Panc1 (cell line): ENCODE data around the gene RASGRF2. TPM values are rescaled to one million over a fixed set of nuclear protein-coding genes. Genes with fewer than 3 reads are reported as not detected.
A peak's percentile ranks its signal among the peaks of the same experiment; 100 is the strongest.

Experiments
- ATAC-seq: fragments of 200-7000 bp; cut with Tn5 transposase; 2 replicates; pipeline ENCODE4 v1.9.1; 2020; ENCODE audit warnings: mild to moderate bottlenecking, moderate library complexity
- BruUV-seq: library from RNA; stranded (reverse); fragments of 400-500 nt; replicated peaks from 2 replicates; lab custom pipeline; 2021; lab: Mats Ljungman, UMichigan
- CTCF ChIA-PET: fragments of 300-600 bp; sonication (Branson Sonifier 250); formaldehyde crosslinking; loops from one replicate; lab custom pipeline; 2022; ENCODE audit warnings: antibody characterized with exemption; lab: Charles Lee
- POLR2A ChIA-PET: fragments of 300-600 bp; sonication (Branson Sonifier 250); formaldehyde crosslinking; loops from one replicate; lab custom pipeline; 2022; ENCODE audit warnings: antibody characterized with exemption; lab: Charles Lee
- DNase-seq: peaks from one replicate; pipeline ENCODE4 v3.0.0-alpha.2; 2010; ENCODE audit warnings: low read depth, low spot score
- H3K27ac ChIP-seq: 2 replicates; pipeline ENCODE4 v1.5.1; 2011; ENCODE audit warnings: mild to moderate bottlenecking, low read length, inconsistent platforms
- H3K27me3 ChIP-seq: fragments of 200-500 bp; sonication (Bioruptor generic); 2 replicates; pipeline ENCODE4 v1.6.0; 2014; ENCODE audit warnings: low read length, inconsistent platforms; ENCODE audit not compliant: control insufficient read depth, insufficient read depth
- H3K36me3 ChIP-seq: fragments of 200-500 bp; sonication (Bioruptor generic); 2 replicates; pipeline ENCODE4 v1.5.1; 2014; ENCODE audit warnings: inconsistent platforms, mild to moderate bottlenecking, low read length, moderate library complexity; ENCODE audit not compliant: control insufficient read depth, insufficient read depth
- H3K4me1 ChIP-seq: 2 replicates; pipeline ENCODE4 v1.5.1; 2011; ENCODE audit warnings: inconsistent platforms, mild to moderate bottlenecking, low read length, moderate library complexity; ENCODE audit not compliant: control insufficient read depth, insufficient read depth
- H3K4me3 ChIP-seq, 2 experiments: 2 replicates each; pipeline ENCODE4 v1.5.1; 2011 to 2012; ENCODE audit warnings: low read depth in 2 of 2, low read length in 2 of 2, mild to moderate bottlenecking in 2 of 2, inconsistent platforms in 1 of 2, moderate library complexity in 1 of 2
- H3K9me3 ChIP-seq: fragments of 200-500 bp; sonication (Bioruptor generic); 2 replicates; pipeline ENCODE4 v1.5.1; 2014; ENCODE audit warnings: low read depth, mild to moderate bottlenecking, inconsistent platforms, low read length, moderate library complexity; ENCODE audit not compliant: control insufficient read depth, insufficient read depth
- POLR2AphosphoS5 ChIP-seq: IDR thresholded peaks from 2 replicates; pipeline ENCODE4 v1.6.1; 2012; ENCODE audit warnings: mild to moderate bottlenecking, low read depth, low read length, moderate library complexity
- SIN3A ChIP-seq: IDR thresholded peaks from 2 replicates; pipeline ENCODE4 v1.6.1; 2012; ENCODE audit warnings: low read depth, mild to moderate bottlenecking, low read length, moderate library complexity, borderline replicate concordance; ENCODE audit not compliant: insufficient read depth
- TCF7L2 ChIP-seq: IDR thresholded peaks from 2 replicates; pipeline ENCODE4 v1.6.1; 2011; ENCODE audit warnings: mild to moderate bottlenecking, low read depth, low read length, inconsistent platforms
- in situ Hi-C: cut with HindIII; loops from 2 replicates; pipeline ENCODE4 v1.10.0; 2016; ENCODE audit warnings: low sequenced_read_pairs, low pct_unique_long_range_greater_than_20kb
- intact Hi-C: fragments of 100-400 bp; cut with micrococcal nuclease; formaldehyde crosslinking; loops from one replicate; pipeline ENCODE4 v1.10.0; 2022; ENCODE audit not compliant: unreplicated experiment
- total RNA-seq: library from RNA; stranded (reverse); gene quantifications from one replicate; pipeline ENCODE4 v1.2.1, GENCODE V29; 2021; ENCODE audit not compliant: unreplicated experiment
- TF ChIP-seq, protein P1 (sequence below): fragments of 450-650 bp; IDR thresholded peaks from 2 replicates; pipeline ENCODE4 v1.5.1; 2017; ENCODE audit warnings: mild to moderate bottlenecking
- TF ChIP-seq, protein P2 (sequence below), 2 experiments: IDR thresholded peaks; 2 replicates each; pipeline ENCODE4 v1.6.1; 2011 to 2012; ENCODE audit warnings: low read depth in 2 of 2, control low read depth in 1 of 2, low read length in 1 of 2, mild to moderate bottlenecking in 1 of 2, moderate library complexity in 1 of 2; ENCODE audit not compliant: insufficient read depth in 1 of 2

The RASGRF2 gene
- total RNA-seq, 1 experiment from 2014 or later, result 4.7 TPM

DNA sequence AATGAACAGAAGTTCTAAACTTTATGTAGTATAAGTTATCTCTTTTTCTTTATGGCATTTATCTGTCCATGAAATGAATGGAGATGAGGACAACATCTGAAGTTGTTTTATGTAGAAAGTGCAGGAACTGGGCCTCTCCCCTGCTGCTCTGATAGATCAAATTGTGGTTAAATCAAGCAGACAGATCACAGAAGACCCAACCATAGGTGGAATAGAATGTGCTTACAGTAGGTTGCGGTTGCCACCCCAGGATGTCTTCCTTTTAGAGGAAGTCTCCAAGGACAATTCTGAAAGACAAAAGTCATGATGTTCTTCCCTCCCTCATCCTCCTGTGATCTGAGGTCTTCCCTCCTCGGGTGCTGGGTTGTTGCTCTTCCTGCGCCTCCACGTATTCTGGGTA is 12.9 kb downstream of the RASGRF2 start:
- CTCF ChIA-PET, result no interaction called here
- Histone ChIP-seq H3K27me3 (no peaks in the 10 kb centered on the region), H3K9me3 (no peaks in the 10 kb centered on the region), H3K27ac (no peak overlapping the region), H3K36me3 (no peaks in the 10 kb centered on the region), H3K4me1 (peaks cover 2% of the 10 kb centered on the region; the same call in 1 of the 2 replicates), H3K4me3 (no peak overlapping the region)
- DNase-seq (no peak), ATAC-seq (no peak)
- intact Hi-C loops, result no loop called here
- in situ Hi-C loops, result no loop called here
- no TSS peak for BruUV-seq
- TF ChIP-seq POLR2AphosphoS5 (no peak), SIN3A (no peak), TCF7L2 (no peak)
- TF ChIP-seq, protein P1, sequence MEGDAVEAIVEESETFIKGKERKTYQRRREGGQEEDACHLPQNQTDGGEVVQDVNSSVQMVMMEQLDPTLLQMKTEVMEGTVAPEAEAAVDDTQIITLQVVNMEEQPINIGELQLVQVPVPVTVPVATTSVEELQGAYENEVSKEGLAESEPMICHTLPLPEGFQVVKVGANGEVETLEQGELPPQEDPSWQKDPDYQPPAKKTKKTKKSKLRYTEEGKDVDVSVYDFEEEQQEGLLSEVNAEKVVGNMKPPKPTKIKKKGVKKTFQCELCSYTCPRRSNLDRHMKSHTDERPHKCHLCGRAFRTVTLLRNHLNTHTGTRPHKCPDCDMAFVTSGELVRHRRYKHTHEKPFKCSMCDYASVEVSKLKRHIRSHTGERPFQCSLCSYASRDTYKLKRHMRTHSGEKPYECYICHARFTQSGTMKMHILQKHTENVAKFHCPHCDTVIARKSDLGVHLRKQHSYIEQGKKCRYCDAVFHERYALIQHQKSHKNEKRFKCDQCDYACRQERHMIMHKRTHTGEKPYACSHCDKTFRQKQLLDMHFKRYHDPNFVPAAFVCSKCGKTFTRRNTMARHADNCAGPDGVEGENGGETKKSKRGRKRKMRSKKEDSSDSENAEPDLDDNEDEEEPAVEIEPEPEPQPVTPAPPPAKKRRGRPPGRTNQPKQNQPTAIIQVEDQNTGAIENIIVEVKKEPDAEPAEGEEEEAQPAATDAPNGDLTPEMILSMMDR, result no peak
- TF ChIP-seq, protein P2, sequence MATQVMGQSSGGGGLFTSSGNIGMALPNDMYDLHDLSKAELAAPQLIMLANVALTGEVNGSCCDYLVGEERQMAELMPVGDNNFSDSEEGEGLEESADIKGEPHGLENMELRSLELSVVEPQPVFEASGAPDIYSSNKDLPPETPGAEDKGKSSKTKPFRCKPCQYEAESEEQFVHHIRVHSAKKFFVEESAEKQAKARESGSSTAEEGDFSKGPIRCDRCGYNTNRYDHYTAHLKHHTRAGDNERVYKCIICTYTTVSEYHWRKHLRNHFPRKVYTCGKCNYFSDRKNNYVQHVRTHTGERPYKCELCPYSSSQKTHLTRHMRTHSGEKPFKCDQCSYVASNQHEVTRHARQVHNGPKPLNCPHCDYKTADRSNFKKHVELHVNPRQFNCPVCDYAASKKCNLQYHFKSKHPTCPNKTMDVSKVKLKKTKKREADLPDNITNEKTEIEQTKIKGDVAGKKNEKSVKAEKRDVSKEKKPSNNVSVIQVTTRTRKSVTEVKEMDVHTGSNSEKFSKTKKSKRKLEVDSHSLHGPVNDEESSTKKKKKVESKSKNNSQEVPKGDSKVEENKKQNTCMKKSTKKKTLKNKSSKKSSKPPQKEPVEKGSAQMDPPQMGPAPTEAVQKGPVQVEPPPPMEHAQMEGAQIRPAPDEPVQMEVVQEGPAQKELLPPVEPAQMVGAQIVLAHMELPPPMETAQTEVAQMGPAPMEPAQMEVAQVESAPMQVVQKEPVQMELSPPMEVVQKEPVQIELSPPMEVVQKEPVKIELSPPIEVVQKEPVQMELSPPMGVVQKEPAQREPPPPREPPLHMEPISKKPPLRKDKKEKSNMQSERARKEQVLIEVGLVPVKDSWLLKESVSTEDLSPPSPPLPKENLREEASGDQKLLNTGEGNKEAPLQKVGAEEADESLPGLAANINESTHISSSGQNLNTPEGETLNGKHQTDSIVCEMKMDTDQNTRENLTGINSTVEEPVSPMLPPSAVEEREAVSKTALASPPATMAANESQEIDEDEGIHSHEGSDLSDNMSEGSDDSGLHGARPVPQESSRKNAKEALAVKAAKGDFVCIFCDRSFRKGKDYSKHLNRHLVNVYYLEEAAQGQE (IDR thresholded peaks at IDR 0.05; ENCODE audit: insufficient read depth in 1 of 2, low read depth in 2 of 2, low read length in 1 of 2), result no peak
- POLR2A ChIA-PET, result no interaction called here

DNA sequence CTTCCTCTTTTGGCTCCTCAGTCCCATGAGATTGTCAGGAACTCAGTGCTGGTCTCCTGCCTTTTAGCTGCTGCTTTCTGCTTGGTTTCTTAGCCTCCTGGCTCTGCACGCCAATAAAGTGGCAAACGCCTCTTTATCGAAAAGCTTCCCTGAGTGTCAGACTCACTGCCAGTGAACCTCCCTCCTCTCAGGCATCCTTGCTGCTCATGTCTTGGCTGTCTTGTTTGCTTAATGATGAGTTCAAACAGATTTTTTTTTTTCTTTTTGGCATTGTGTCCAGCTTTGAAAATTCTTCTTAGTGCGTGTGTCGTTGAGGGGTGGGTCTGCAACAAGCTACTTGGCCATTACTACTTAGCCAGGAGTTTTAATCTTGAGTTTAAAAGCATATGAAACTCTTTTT is 14.9 kb downstream of the RASGRF2 start:
- TF ChIP-seq SIN3A, result no peak
- no peak for TF ChIP-seq POLR2AphosphoS5
- TF ChIP-seq, protein P2 (IDR thresholded peaks at IDR 0.05; ENCODE audit: insufficient read depth in 1 of 2, low read depth in 2 of 2, low read length in 1 of 2), result no peak
- TF ChIP-seq, protein P1, result no peak
- TF ChIP-seq TCF7L2, result no peak
- in situ Hi-C loops (no loop called here), intact Hi-C loops (no loop called here)
- Histone ChIP-seq H3K27ac (0 out of 2 replicates have a peak overlapping the region, but pooled peaks have one; percentile 23), H3K9me3 (no peaks in the 10 kb centered on the region), H3K4me1 (no peaks in the 10 kb centered on the region), H3K4me3 (no peak overlapping the region), H3K36me3 (no peaks in the 10 kb centered on the region), H3K27me3 (no peaks in the 10 kb centered on the region)
- no peak for DNase-seq
- ATAC-seq, result peak; percentile 38; the same call in 1 of the 2 replicates
- CTCF ChIA-PET, result no interaction called here
- no TSS peak for BruUV-seq
- POLR2A ChIA-PET, result interaction anchor here (0.5 kb wide), 1 partner anchor 33 kb away, joined by 10 read pairs; no protein-coding TSS in a partner anchor
